HG03571 (cell line): ENCODE results near the gene PITPNC1.
A peak's percentile ranks its signal among the peaks of the same experiment; 100 is the strongest.
"Not testable (repeated sequence)": the region's sequence is repeated elsewhere in the genome, so short reads cannot be mapped to it uniquely, and the experiment has no call there.

Source experiments
- ATAC-seq: cut with Tn5 transposase; IDR thresholded peaks from one replicate; pipeline ENCODE4 v1.9.1; 2021; ENCODE audit not compliant: unreplicated experiment

The PITPNC1 gene

GRCh38 chr17:67716405-67716798 lies 339.3 kb downstream of the PITPNC1 start:
- no peak for ATAC-seq

GRCh38 chr17:67717192-67717623 lies 340.1 kb downstream of the PITPNC1 start:
- ATAC-seq, result no peak

- peak; percentile 95 for ATAC-seq
Observed at GRCh38 chr17:67717624-67718324, 340.7 kb downstream of the PITPNC1 start, which contains the start of gene NOL11. Gene NOL11, plus strand, starts transcription at chr17:67717936. Its CDS starts 12 bp downstream, at chr17:67717948.

GRCh38 chr17:67718325-67718941 lies 341.4 kb downstream of the PITPNC1 start:
- no peak for ATAC-seq

- no peak for ATAC-seq
Observed at GRCh38 chr17:67725373-67725791, 348.3 kb downstream of the PITPNC1 start.

- no peak for ATAC-seq
Observed at GRCh38 chr17:67725807-67726206, 348.7 kb downstream of the PITPNC1 start.

GRCh38 chr17:67727152-67728039 lies 350.3 kb downstream of the PITPNC1 start:
- ATAC-seq, result not testable (repeated sequence)

GRCh38 chr17:67729903-67730302 lies 352.8 kb downstream of the PITPNC1 start:
- ATAC-seq, result no peak

- ATAC-seq, result no peak
Observed at GRCh38 chr17:67730731-67731130, 353.6 kb downstream of the PITPNC1 start.

GRCh38 chr17:67733449-67733848 lies 356.4 kb downstream of the PITPNC1 start:
- no peak for ATAC-seq

GRCh38 chr17:67737145-67737544 lies 360.1 kb downstream of the PITPNC1 start:
- no peak for ATAC-seq

GRCh38 chr17:67742025-67742424 lies 364.9 kb downstream of the PITPNC1 start:
- no peak for ATAC-seq
